Cardiac septum (tissue), 1 donor: ENCODE measurements around the gene SMIM26. TPM values are rescaled to one million over a fixed set of nuclear protein-coding genes. Genes with fewer than 3 reads are reported as not detected.
"Not testable (repeated sequence)": the region's sequence is repeated elsewhere in the genome, so short reads cannot be mapped to it uniquely, and the experiment has no call there.

Experiments
- DNase-seq: peaks from one replicate; pipeline ENCODE4 v3.0.0-alpha.2; 2020; ENCODE audit warnings: low spot score
- intact Hi-C: fragments of 100-400 bp; cut with DNase I; formaldehyde crosslinking; loops from one replicate; pipeline ENCODE4 v1.14.0; 2022
- long read RNA-seq: library from polyadenylated mRNA; unstranded; transcript quantifications from one replicate; pipeline ENCODE4 v2.0.0, GENCODE V29; 2021
- total RNA-seq: library from RNA; stranded (reverse); fragmentation: NEBNext Ultra II Directional; extraction: Animal tissue kit (Norgen Biotek cat#: 25700); gene quantifications from one replicate; pipeline ENCODE4 v1.2.1, GENCODE V29; 2021
- donor health status: DM: no; HTN: no; CAD: no.

Gene SMIM26, protein sequence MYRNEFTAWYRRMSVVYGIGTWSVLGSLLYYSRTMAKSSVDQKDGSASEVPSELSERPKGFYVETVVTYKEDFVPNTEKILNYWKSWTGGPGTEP
- 84.4 TPM for total RNA-seq
- long read RNA-seq, transcript SMIM26-201 (2 exons, 505 nt): minor isoform, 8 of 54 reads
- long read RNA-seq, transcript SMIM26-202 (2 exons, 575 nt): major isoform, 42 of 54 reads
- long read RNA-seq, partial matches to known transcripts: 0 of 54 reads
- long read RNA-seq, other reads (novel, unspliced or antisense): 2 of 54 reads

DNA sequence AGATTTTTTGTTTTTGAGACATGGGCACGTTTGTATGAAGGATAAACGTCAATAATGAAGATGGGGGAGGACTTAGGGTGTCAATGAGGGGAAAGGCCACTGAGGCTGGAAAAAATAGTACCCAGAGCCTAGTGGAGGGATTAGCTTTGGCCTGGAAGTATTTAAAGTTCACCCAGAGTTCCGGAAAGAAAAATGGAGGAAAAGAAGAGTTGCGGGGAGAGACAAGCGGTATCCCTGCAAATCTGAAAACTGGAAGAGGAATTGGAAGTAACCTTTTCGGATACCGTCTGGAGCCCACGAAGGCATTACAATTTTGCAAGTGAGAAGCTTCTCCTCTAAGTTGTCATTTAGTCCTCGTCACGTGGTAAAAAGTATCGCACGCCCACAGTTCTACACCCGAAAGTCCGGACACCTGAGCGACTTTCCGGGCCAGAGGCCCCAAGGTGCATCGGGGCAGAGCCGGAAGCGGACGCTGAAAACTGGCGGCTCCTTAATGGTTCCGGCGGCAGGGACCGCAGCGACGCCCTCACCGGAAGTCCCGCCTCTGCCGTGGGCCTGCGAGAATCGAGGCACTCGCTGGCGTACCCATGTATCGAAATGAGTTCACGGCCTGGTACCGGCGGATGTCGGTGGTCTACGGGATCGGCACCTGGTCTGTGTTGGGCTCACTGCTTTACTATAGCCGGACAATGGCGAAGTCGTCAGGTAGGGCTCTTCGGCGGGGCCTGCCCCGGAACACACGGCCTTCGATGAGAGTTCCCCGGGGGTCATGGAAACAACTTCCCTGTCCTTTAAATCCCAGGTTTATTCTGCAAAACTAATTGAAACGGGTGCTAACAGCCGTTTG lies at the start of gene SMIM26:
TSS of gene SMIM26 (plus strand) at position 541 of the 847 bp plus-strand sequence. CDS start at position 588, 47 bp downstream.
- peak; percentile 97 for DNase-seq
- intact Hi-C loops: loop anchor here (5.0 kb wide), 1 partner anchor 60 kb away; the partner anchor contains the start of gene SEC23B

DNA sequence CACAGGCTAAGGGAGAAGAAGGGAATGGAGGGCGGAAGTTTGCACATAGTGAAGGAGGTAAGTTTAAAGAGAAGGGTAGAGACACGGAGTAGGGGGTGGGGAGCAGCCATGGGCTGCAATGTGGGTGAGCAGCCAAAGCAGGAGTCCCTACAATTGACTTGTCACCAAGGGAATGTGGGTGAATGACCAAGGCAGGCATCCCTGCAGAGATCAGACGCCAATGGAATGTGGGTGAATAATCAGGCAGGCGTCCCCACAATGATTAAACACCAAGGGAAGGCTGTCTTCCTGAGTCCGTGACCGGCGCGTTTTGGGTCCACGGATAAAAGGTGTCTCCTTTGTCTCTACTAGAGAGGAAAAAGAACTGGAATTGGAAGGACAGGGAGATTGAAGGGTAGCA lies 45.2 kb upstream of the SMIM26 start:
- DNase-seq, intact Hi-C loops: not testable (repeated sequence)

DNA sequence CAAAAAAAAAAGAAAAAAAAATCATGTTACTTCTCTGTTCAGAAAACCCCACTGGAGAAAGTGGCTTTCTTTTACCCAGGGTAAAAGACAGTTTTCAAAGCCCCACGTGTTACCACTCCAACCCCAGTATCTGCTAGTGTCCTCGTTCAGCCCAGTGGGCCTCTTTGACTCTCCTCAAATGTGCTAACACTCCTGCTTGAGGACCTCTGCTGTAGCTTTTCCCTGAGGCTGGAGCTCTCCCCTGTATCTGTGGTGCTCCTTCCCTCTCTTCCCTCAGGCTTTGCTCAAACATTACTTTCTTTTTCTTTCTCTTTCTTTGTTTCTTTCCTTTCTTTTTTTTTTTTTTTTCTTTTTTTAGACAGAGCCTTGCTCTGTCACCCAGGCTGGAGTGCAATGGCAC lies 44.2 kb upstream of the SMIM26 start:
- intact Hi-C loops: no loop called here
- DNase-seq: no peak

DNA sequence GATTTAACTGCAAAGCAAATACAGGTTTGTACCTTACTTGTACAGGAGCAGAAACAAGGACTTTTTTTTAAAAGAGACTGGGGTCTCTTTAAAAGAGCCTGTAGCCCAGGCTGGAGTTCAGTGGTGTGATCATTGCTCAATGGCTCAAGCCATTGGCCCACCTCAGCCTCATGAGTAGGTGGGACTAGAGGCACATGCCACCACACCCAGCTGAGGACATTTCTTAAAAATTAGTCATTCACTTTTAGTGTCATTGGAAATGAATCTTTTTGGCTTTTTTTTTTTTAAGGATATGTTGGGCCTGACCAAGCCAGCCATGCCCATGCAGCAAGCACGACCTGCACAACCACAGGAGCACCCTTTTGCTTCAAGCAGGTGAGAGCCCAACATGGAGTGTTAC lies 42.6 kb upstream of the SMIM26 start:
- intact Hi-C loops: no loop called here
- DNase-seq: no peak

DNA sequence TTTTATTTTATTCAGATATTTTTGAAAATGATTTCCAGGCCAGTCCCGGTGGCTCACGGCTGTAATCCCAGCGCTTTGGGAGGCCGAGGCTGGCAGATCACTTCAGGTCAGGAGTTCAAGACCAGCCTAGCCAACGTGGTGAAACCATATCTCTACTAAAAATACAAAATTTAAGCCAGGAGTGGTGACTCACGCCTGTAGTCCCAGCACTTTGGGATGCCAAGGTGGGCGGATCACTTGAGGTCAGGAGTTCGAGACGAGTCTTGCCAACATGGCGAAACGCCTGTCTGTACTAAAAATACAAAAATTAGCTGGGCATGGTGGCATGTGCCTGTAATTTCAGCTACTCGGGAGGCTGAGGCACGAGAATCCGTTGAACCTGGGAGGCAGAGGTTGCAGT lies 40.5 kb upstream of the SMIM26 start:
- DNase-seq, intact Hi-C loops: not testable (repeated sequence)

DNA sequence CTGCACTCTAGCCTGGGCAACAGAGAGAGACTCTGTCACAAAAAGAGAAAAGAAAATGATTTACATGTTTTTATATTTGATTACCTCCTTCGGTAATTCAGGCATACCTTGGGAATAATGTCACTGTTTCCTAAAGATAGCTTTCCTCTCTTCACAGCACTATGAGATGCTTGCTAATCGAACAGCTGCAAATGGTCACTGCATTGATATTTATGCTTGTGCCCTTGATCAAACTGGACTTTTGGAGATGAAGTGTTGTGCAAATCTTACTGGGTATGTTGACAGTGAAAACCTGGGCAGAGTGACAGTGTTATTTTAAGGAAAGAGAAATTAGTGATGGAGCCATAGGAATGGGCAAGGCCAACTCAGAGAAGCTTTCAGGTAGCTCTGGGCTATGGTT lies 39.9 kb upstream of the SMIM26 start:
- no peak for DNase-seq
- intact Hi-C loops: no loop called here

DNA sequence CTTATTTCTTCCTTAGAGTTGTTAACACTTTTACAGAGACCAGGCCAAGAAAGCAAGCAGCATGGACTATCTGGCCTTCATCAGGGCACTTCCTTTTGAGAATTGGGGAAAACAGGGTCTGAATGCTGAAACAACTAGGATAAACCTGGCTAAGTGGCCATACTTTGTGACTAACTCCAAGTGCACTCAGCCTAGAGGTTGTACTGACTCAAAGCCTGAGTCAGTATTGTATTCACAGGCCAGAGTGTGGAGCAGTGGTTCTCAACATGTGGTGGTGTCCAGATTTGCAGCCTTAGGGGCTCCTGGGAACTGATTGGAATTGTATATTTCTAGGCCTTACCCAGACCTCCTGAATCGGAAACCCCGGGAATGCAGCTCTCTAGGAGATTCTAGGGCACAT lies 39.4 kb upstream of the SMIM26 start:
- intact Hi-C loops: no loop called here
- no peak for DNase-seq

DNA sequence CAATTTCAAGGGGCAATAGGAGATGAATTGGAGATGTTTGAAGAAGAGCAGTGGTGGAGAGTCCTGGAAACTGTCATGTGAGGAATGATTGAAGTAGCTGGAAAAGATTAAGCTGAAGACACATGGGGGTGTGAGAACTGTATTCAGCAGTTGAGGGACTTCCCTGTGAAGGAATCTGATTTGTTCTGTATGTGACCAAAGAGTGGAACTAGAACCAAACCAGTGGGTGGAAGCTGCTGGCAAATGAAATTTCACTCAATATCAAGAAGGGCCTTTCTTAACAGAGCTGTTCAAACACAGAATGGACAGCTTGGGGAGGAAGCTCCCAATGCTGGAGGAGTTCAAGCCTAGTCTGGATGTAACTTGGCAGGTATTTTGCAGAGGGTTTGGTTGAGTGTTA lies 38.2 kb upstream of the SMIM26 start:
- DNase-seq: no peak
- intact Hi-C loops: no loop called here

DNA sequence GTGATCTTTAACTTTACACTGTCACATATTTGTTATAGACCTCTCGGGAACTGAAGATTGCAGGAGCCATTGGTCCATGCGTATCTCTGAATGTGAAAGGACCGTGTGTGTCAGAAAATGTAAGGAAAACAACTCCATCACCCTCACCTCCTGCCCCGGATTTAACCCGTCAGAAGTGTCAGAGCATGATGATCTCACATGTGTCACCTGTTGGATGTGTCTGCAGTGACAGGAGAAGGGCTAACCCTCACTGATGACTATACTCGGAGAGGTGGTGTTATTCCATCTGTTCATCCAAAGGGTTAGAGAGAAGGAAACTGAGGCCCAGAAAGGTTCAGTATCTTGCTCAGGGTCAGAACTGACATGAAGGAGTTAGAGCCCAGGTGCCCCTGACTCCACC lies 34.6 kb upstream of the SMIM26 start:
- no peak for DNase-seq
- intact Hi-C loops: no loop called here

DNA sequence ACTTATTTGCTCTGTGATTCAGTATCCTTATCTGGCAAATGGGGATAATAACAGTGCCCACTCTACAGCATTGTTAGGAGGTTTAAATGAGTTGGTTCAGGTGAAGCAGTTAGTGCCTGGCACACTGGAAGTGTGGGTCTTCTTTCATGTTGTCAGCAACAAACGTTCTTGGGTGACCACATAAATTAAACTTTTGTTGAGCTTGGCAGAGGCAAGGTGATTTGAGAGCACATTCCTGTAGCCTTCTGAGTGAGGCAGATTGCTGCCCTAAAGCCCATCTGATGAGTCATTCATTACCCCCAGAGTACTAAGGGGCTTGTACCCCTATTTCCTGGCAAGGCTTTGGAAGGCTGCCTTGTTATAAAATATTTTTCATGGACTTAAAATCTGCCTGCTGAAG lies 33.7 kb upstream of the SMIM26 start:
- no peak for DNase-seq
- intact Hi-C loops: no loop called here

DNA sequence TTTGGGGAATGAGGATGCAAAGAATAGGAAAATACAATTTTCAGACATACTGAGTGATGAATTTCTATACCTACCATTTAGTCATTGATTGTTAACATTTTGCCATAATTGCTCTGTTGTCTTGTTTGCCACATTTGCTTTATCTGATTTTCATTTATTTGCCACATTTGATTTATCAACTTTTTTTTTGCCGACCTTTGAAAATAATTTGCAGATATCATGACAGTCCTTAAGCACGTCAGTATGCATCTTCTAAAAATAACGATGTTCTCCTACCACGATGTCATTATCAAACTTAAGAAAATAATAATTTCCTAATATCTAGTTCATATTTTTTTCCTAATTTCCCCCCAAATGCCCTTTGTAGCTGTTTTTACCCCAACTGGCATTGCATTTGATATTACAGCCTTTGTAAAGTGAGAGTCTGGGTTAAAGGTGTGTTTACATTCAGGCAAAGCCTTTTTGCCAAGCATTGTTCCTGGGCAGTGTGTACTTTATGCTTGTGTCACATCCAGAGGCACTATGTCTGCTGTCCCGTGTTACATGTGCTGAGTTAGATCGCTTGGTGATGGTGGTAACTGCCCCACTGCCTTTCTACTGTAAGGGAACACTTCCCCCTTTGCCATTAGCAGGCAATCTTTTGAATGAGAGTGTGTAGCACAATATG lies 33.1 kb upstream of the SMIM26 start:
- intact Hi-C loops: no loop called here
- DNase-seq: no peak

DNA sequence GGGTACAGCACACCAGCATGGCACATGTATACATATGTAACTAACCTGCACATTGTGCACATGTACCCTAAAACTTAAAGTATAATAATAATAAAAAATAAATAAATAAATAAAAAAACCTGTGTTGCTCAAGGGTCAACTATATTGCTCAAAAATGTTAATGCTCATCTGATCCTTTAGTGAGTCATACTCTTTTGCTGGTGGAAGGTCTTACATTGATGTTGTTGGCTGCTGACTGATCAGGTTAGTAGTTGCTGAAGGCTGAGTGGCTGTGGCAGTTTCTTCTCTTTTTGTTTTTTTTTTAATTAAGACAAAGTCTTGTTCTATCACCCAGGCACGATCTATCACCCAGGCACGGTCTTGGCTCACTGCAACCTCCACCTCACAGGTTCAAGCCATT lies 29.6 kb upstream of the SMIM26 start:
- DNase-seq: no peak
- intact Hi-C loops: no loop called here

DNA sequence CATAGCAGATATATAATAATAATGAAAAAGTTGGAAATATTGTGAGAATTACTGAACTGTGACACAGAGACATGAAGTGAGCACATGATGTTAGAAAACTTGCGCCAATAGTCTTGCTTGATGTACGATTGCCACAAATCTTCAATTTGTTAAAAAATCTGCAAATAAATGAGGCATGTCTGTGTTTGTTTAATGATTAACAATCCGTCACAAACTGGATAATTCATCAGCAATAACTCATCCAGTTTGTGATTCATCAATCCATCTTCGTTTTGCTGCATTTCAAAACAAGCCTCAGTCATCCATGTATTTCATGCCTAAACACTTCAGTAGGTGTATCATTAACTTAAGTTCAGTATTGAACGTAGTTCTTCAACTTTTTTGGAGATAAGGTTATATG lies 25.5 kb upstream of the SMIM26 start:
- intact Hi-C loops: no loop called here

DNA sequence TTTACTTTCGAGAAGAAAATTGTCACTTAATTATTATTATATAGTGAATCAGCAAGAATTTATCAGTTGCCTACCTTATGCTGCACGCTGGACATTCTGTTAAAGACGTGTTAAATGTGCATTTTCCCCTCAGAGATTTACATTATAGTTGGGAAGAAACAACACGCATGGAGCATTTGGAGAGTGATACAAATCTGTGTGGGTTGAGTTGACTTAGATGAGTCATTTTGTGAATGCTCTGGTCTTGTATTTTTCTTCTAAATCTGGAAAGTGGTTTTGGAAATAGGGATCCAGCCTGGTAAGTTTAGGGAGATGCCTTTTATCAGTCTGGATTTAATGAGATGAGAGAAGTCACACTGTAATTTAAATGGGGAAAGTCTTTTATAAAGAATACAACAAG lies 24.0 kb upstream of the SMIM26 start:
- intact Hi-C loops: no loop called here
- no peak for DNase-seq

More for the DNA sequence above, 25.5 kb upstream of the SMIM26 start:
- no peak for DNase-seq

DNA sequence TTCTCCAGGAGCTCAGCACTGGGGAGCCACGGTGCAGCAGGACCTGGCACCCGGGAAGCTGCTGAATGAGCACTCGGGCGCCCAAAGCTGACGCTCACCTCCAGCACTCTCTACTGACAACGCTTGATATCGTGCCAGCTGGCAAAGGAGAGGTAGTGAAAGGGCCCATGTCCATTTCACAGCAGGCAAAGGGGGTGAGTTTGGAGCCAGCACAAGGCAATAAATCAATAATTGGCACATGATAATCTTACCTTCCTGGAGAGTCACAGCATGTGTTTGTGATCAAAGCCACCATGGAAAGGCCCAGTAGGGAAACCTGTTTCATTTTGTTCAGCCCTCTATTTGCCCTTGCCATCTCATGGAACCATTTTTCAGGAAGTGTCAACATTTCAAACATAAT lies 23.3 kb upstream of the SMIM26 start:
- DNase-seq: no peak
- intact Hi-C loops: no loop called here

DNA sequence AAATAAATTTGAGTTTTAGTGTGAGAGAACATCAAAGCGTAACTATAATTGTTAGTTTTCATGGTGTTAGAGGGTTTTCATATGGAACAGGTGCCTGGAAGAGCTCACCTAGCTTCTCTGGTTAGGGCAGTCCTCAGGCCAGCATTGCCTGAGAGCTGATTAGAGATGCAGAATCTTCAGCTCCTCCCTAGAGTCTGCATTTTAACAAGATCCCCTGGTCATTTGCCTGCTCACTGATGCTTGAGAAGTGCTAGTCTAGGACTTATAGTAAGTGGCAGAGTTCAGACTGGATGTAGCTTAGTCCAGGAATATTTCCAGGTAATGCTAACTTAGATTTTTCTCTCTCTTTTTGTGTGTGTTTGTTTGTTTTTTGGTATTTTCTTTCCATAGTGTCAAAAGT lies 21.7 kb upstream of the SMIM26 start:
- DNase-seq: no peak
- intact Hi-C loops: no loop called here

DNA sequence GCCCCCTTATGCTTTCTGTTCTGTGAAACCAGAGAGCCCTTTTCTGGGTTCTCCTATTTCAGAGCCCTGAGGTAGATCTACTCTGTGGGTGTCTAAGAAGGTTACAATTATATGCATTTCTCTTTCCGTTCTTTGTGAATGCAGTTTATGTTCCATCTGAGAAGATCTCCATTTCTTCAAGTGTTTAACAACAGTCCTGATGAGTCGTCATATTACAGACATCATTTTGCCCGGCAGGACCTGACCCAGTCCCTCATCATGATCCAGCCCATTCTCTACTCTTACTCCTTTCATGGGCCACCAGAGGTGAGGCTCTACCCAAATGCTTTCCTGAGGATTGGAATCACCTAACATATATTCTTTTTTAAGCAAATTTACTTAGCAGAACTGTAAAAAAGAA lies 18.8 kb upstream of the SMIM26 start:
- intact Hi-C loops: no loop called here
- no peak for DNase-seq

DNA sequence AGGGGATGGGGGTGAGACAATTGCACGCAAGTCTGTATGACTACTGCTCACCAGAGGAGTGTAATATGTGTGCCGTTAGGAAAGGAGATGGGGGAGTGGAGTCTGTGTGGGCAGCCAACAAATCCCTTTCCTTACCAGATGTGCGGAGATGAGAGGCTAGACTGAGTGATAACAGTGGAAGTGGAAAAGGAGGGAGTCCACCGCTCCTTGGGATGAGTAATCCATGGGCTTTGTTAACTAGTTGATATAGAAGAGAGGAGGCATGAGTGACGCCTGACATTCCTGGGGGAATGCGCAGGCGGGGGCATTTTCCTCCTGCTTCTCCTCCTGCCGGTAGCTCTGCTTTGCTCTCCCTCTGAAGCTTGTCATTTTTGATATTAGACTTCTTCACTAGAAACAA lies 13.5 kb upstream of the SMIM26 start:
- DNase-seq: no peak
- intact Hi-C loops: no loop called here

DNA sequence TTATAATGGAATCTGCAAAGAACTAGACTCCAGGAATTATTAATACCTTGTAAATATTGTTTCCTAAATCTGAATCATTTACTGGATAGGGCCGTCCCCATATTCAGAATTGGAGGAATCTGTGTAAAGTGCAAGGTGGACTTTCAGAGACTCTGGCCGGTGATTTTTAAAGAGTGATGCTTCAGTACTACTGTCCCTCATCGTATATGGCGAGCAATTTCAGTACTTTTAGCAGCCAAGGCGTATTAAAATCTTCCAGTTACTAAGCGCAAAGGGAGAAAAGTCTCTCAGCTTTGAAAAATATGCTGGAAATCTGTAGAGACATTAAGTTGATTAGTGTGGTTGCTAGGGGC lies 483 bp downstream of the SMIM26 start:
- no peak for DNase-seq
- intact Hi-C loops: loop anchor here (5.0 kb wide), 1 partner anchor 60 kb away; the partner anchor contains the start of gene SEC23B

DNA sequence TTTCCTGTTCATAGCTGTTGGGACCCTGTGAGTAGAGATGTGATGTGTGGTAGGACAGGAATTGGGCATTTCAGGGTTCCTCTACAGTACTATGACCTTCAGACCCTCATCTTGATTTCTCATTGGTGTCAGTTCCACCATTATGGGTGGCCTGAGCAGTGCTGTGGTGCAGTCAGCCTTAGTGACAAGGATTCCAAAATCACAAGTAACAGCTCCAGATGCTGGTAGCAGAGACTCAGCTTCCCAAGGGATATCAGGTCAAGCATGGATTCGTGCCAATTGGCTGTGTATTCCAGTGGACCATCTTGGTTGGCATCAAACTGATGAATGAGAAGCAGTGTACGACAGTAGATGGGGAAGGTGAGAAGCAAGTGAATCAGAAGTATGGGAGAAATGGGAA lies 3.8 kb downstream of the SMIM26 start:
- intact Hi-C loops: no loop called here
- DNase-seq: no peak

DNA sequence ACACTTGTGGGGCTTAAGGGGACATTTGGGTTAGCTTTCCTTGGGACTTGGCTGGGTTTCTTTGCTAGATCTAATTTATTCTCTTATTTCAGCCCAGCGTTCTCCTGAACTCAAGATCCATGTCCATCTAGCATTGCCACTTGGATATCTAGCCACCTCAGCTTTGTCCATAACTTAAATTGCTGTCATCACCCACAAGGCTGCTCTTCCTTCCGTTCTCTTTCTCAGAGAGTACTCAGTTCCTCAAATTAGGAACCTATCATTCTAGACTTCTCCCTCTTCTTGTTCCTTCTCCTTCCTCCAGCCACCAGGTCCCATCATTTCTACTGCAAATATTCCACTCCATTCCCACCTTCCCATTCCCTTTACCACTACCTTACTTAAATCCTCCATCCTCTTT lies 4.3 kb downstream of the SMIM26 start:
- intact Hi-C loops: no loop called here
- no peak for DNase-seq
